Gastroesophageal sphincter (tissue), 4 donors: ENCODE results near the gene SAMD4A. TPM values are rescaled to one million over a fixed set of nuclear protein-coding genes. Genes with fewer than 3 reads are reported as not detected.

Source experiments
- ATAC-seq: fragments of 150-250 bp; one replicate; pipeline ENCODE4 v1.9.1; 2016; ENCODE audit warnings: mild to moderate bottlenecking, moderate library complexity
- H3K27ac ChIP-seq, 4 donors: fragments of 200-600 bp; sonication (generic) in 3 of 4; 1 replicate in 3 of 4; 2 replicates in 1 of 4; pipeline ENCODE4 v1.5.1; 2016 to 2019
- H3K27me3 ChIP-seq: fragments of 200-600 bp; sonication (generic); one replicate; pipeline ENCODE4 v1.5.1; 2019
- H3K36me3 ChIP-seq, 2 donors: fragments of 200-600 bp; sonication (generic); one replicate each; pipeline ENCODE4 v1.5.1; 2019; ENCODE audit warnings: control low read depth in 1 of 2
- H3K4me1 ChIP-seq, 3 donors: fragments of 200-600 bp; sonication (generic); 1 replicate in 2 of 3; 2 replicates in 1 of 3; pipeline ENCODE4 v1.5.1; 2016 to 2019; ENCODE audit warnings: control low read depth in 2 of 3
- H3K4me3 ChIP-seq, 2 donors: fragments of 200-600 bp; sonication (generic); one replicate each; pipeline ENCODE4 v1.5.1; 2019; ENCODE audit warnings: mild to moderate bottlenecking in 1 of 2, moderate library complexity in 1 of 2
- H3K9me3 ChIP-seq, 3 donors: fragments of 200-600 bp; sonication (generic); one replicate each; pipeline ENCODE4 v1.5.1; 2017 to 2019; ENCODE audit warnings: control low read depth in 2 of 3
- CTCF ChIP-seq, 4 experiments: fragments of 200-600 bp in 2 of 4; fragments of 450-650 bp in 2 of 4; sonication (generic) in 1 of 4; IDR thresholded peaks; one replicate each; pipeline ENCODE4 v1.5.1; 2017 to 2019; ENCODE audit warnings: antibody characterized with exemption in 4 of 4, mild to moderate bottlenecking in 2 of 4, moderate library complexity in 2 of 4
- EP300 ChIP-seq: sonication (generic); formaldehyde crosslinking; IDR thresholded peaks from one replicate; pipeline ENCODE4 v1.6.1; 2017; ENCODE audit warnings: antibody characterized with exemption, mild to moderate bottlenecking
- POLR2A ChIP-seq, 2 donors: fragments of 450-650 bp; IDR thresholded peaks; one replicate each; pipeline ENCODE4 v1.6.1; 2017; ENCODE audit warnings: antibody characterized with exemption in 2 of 2, mild to moderate bottlenecking in 2 of 2, moderate library complexity in 1 of 2
- POLR2AphosphoS5 ChIP-seq: sonication (generic); formaldehyde crosslinking; IDR thresholded peaks from one replicate; pipeline ENCODE4 v1.6.1; 2017; ENCODE audit warnings: antibody characterized with exemption
- WGBS, 2 donors: methylation state at CpG; one replicate each; pipeline ENCODE4 v1.1.5; 2018; ENCODE audit warnings: low coverage in 1 of 2; 5-methylcytosine and 5-hydroxymethylcytosine counted together
- total RNA-seq, 4 donors: library from RNA; depleted of rRNA; stranded (reverse); fragments of >200 nt; gene quantifications; one replicate each; pipeline ENCODE4 v1.1.0, GENCODE V29; 2016

The SAMD4A gene
- total RNA-seq, 4 donors from 2014 or later = 65.2 to 163 (median 89.7) TPM

- no peak for TF ChIP-seq POLR2A (IDR thresholded peaks at IDR 0.05)
- no peak for TF ChIP-seq EP300
- no peak for TF ChIP-seq CTCF (IDR thresholded peaks at IDR 0.05)
- no peak for TF ChIP-seq POLR2AphosphoS5
- no peaks in the 10 kb centered on the region for H3K9me3 ChIP-seq
- H3K27me3 ChIP-seq = no peaks in the 10 kb centered on the region
- no peak for ATAC-seq
- H3K4me1 ChIP-seq = peaks cover 0 to 6% (median 3%) of the 10 kb centered on the region in 3 donors
- WGBS, 2 donors = 87 to 100% methylated on average over 2 to 10 of the region's 10 CpGs
- no peak overlapping the region for H3K27ac ChIP-seq
- no peak overlapping the region for H3K4me3 ChIP-seq
- no peaks in the 10 kb centered on the region for H3K36me3 ChIP-seq
Observed at GRCh38 chr14:54806616-54807015, 239.7 kb downstream of the SAMD4A start.

- Histone ChIP-seq H3K36me3 (no peaks in the 10 kb centered on the region), H3K4me3 (no peak overlapping the region), H3K27me3 (no peaks in the 10 kb centered on the region), H3K27ac (no peak overlapping the region), H3K9me3 (no peaks in the 10 kb centered on the region), H3K4me1 (peaks cover 0 to 6% (median 3%) of the 10 kb centered on the region in 3 donors)
- ATAC-seq = no peak
- TF ChIP-seq POLR2A (IDR thresholded peaks at IDR 0.05) (no peak), EP300 (no peak), POLR2AphosphoS5 (no peak), CTCF (IDR thresholded peaks at IDR 0.05) (no peak)
- 59 to 71% methylated on average over 5 of the region's 6 CpGs for WGBS, 2 donors
Observed at GRCh38 chr14:54807428-54807827, 240.5 kb downstream of the SAMD4A start.

- H3K36me3 ChIP-seq = no peaks in the 10 kb centered on the region
- ATAC-seq = no peak
- 100% methylated on average over 1 of the region's 7 CpGs; no CpG with 5 or more reads in 1 of the 2 donors for WGBS, 2 donors
- H3K27ac ChIP-seq = no peak overlapping the region
- H3K27me3 ChIP-seq = no peaks in the 10 kb centered on the region
- H3K9me3 ChIP-seq = no peaks in the 10 kb centered on the region
- TF ChIP-seq POLR2A (IDR thresholded peaks at IDR 0.05) (no peak), POLR2AphosphoS5 (no peak), EP300 (no peak), CTCF (IDR thresholded peaks at IDR 0.05) (no peak)
- no peak overlapping the region for H3K4me3 ChIP-seq
- H3K4me1 ChIP-seq = peaks cover 0 to 6% (median 3%) of the 10 kb centered on the region in 3 donors
Observed at GRCh38 chr14:54807881-54808280, 241.0 kb downstream of the SAMD4A start.

GRCh38 chr14:54808326-54809161 lies 241.6 kb downstream of the SAMD4A start:
- 71 to 81% methylated on average over 4 to 6 of the region's 8 CpGs for WGBS, 2 donors
- ATAC-seq = no peak
- no peaks in the 10 kb centered on the region for H3K36me3 ChIP-seq
- no peak overlapping the region for H3K27ac ChIP-seq
- H3K4me1 ChIP-seq = peaks cover 0 to 6% (median 3%) of the 10 kb centered on the region in 3 donors
- H3K9me3 ChIP-seq = no peaks in the 10 kb centered on the region
- no peaks in the 10 kb centered on the region for H3K27me3 ChIP-seq
- TF ChIP-seq POLR2A (IDR thresholded peaks at IDR 0.05) (no peak), POLR2AphosphoS5 (no peak), EP300 (no peak), CTCF (IDR thresholded peaks at IDR 0.05) (no peak)
- H3K4me3 ChIP-seq = no peak overlapping the region

GRCh38 chr14:54809767-54810166 lies 242.8 kb downstream of the SAMD4A start:
- Histone ChIP-seq H3K27me3 (no peaks in the 10 kb centered on the region), H3K4me3 (no peak overlapping the region), H3K4me1 (peaks cover 0 to 6% (median 3%) of the 10 kb centered on the region in 3 donors), H3K36me3 (no peaks in the 10 kb centered on the region), H3K9me3 (no peaks in the 10 kb centered on the region), H3K27ac (no peak overlapping the region)
- no peak for ATAC-seq
- WGBS, 2 donors = 88% methylated on average over 1 to 3 of the region's 8 CpGs
- TF ChIP-seq POLR2A (IDR thresholded peaks at IDR 0.05) = no peak
- TF ChIP-seq EP300 = no peak
- TF ChIP-seq CTCF (IDR thresholded peaks at IDR 0.05) = no peak
- TF ChIP-seq POLR2AphosphoS5 = no peak
